B cell (primary cell): ENCODE results near the gene PDZRN4. TPM values are rescaled to one million over a fixed set of nuclear protein-coding genes. Genes with fewer than 3 reads are reported as not detected.

Experiments
- ATAC-seq: fragments of 200-7000 bp; cut with Tn5 transposase; one replicate; pipeline ENCODE4 v1.10.0; 2021; ENCODE audit warnings: low read depth, mild to moderate bottlenecking, moderate number of reproducible peaks, moderate library complexity
- CTCF ChIA-PET: fragments of 350-600 bp; sonication (Branson Sonifier 250); formaldehyde crosslinking; loops from one replicate; lab custom pipeline; 2021; ENCODE audit warnings: antibody characterized with exemption, inconsistent platforms; lab: Charles Lee
- POLR2A ChIA-PET: fragments of 350-600 bp; sonication (Branson Sonifier 250); formaldehyde crosslinking; loops from one replicate; lab custom pipeline; 2021; ENCODE audit warnings: antibody characterized with exemption; lab: Charles Lee
- DNase-seq: peaks from one replicate; pipeline ENCODE4 v3.0.0; 2013
- H2AFZ ChIP-seq: 2 replicates; pipeline ENCODE4 v1.6.1; 2012; ENCODE audit warnings: mild to moderate bottlenecking, low read depth, low read length; ENCODE audit not compliant: insufficient read depth, poor library complexity, severe bottlenecking
- H3K27ac ChIP-seq, 2 donors: 1 replicate in 1 of 2; 2 replicates in 1 of 2; pipeline ENCODE4 v1.5.1; 2012 to 2013; ENCODE audit warnings: low read length in 2 of 2, mild to moderate bottlenecking in 2 of 2, moderate library complexity in 1 of 2
- H3K27me3 ChIP-seq, 4 experiments: fragments of 200-600 bp in 1 of 4; sonication (generic) in 1 of 4; replicated peaks in 1 of 4; 1 replicate in 2 of 4; 2 replicates in 2 of 4; pipeline versions ENCODE4 v1.6.1 to v1.7.0; 2013 to 2016; ENCODE audit warnings: low read length in 3 of 4, mild to moderate bottlenecking in 2 of 4, mixed read lengths in 1 of 4, moderate library complexity in 1 of 4; ENCODE audit not compliant: insufficient read depth in 4 of 4, control insufficient read depth in 3 of 4; ENCODE audit errors: control extremely low read depth in 1 of 4
- H3K36me3 ChIP-seq, 2 experiments: replicated peaks in 1 of 2; 1 replicate in 1 of 2; 2 replicates in 1 of 2; pipeline versions ENCODE4 v1.6.1 to v1.7.1; 2013; ENCODE audit warnings: low read length in 1 of 2; ENCODE audit not compliant: insufficient read depth in 2 of 2, control insufficient read depth in 1 of 2; ENCODE audit errors: control extremely low read depth in 1 of 2, extremely low read depth in 1 of 2
- H3K4me1 ChIP-seq, 2 donors: fragments of 200-600 bp in 1 of 2; sonication (generic) in 1 of 2; 1 replicate in 1 of 2; 2 replicates in 1 of 2; pipeline versions ENCODE4 v1.5.1 to v1.6.1; 2013 to 2017; ENCODE audit warnings: low read length in 2 of 2; ENCODE audit not compliant: control insufficient read depth in 2 of 2, insufficient read depth in 2 of 2
- H3K4me2 ChIP-seq: replicated peaks from 2 replicates; pipeline ENCODE3; 2012; ENCODE audit warnings: mild to moderate bottlenecking, low read depth, low read length; ENCODE audit not compliant: poor library complexity, severe bottlenecking
- H3K4me3 ChIP-seq, 5 experiments: fragments of 200-600 bp in 1 of 5; sonication (generic) in 1 of 5; 1 replicate in 3 of 5; 2 replicates in 2 of 5; pipeline versions ENCODE4 v1.5.1 to v1.7.0; 2011 to 2016; ENCODE audit warnings: low read length in 4 of 5, mild to moderate bottlenecking in 4 of 5, low read depth in 2 of 5, control low read depth in 1 of 5, moderate library complexity in 1 of 5; ENCODE audit not compliant: insufficient read depth in 1 of 5; ENCODE audit errors: control extremely low read depth in 1 of 5, extremely low read depth in 1 of 5
- H3K79me2 ChIP-seq: fragments of 200-600 bp; sonication (generic); one replicate; pipeline ENCODE4 v1.6.0; 2016; ENCODE audit warnings: low read length; ENCODE audit not compliant: control insufficient read depth, insufficient read depth
- H3K9ac ChIP-seq: fragments of 200-600 bp; sonication (generic); 2 replicates; pipeline ENCODE4 v1.6.1; 2017; ENCODE audit warnings: mild to moderate bottlenecking, low read length, moderate library complexity
- H3K9me3 ChIP-seq, 3 donors: one replicate each; pipeline versions ENCODE4 v1.6.1 to v1.7.1; 2013; ENCODE audit warnings: low read length in 2 of 3; ENCODE audit not compliant: control insufficient read depth in 2 of 3, insufficient read depth in 1 of 3; ENCODE audit errors: control extremely low read depth in 1 of 3
- H4K20me1 ChIP-seq: 2 replicates; pipeline ENCODE4 v1.6.0; 2012; ENCODE audit warnings: mild to moderate bottlenecking, low read length; ENCODE audit not compliant: insufficient read depth, control insufficient read depth, poor library complexity, severe bottlenecking
- H3K27ac Mint-ChIP-seq: one replicate; pipeline ENCODE4 v1.8.0; 2021; ENCODE audit warnings: mixed read lengths
- H3K27me3 Mint-ChIP-seq: one replicate; pipeline ENCODE4 v1.8.0; 2021; ENCODE audit warnings: mixed read lengths
- H3K4me1 Mint-ChIP-seq: one replicate; pipeline ENCODE4 v1.8.0; 2021; ENCODE audit warnings: mixed read lengths
- H3K4me3 Mint-ChIP-seq: one replicate; pipeline ENCODE4 v1.8.0; 2021; ENCODE audit warnings: mixed read lengths
- H3K9me3 Mint-ChIP-seq: one replicate; pipeline ENCODE4 v1.8.0; 2022; ENCODE audit warnings: mixed read lengths; ENCODE audit not compliant: insufficient read depth
- CTCF ChIP-seq: fragments of 200-600 bp; IDR thresholded peaks from one replicate; pipeline ENCODE4 v1.8.0; 2022; ENCODE audit warnings: antibody characterized with exemption, mild to moderate bottlenecking
- EZH2 ChIP-seq: IDR thresholded peaks from 2 replicates; pipeline ENCODE4 v1.6.1; 2012; ENCODE audit warnings: borderline replicate concordance, low read depth, mild to moderate bottlenecking, moderate library complexity, low read length; ENCODE audit not compliant: insufficient read depth, poor library complexity, severe bottlenecking
- WGBS: methylation state at CpG from one replicate; pipeline ENCODE4 v1.1.5; 2013; ENCODE audit warnings: missing lambda C conversion rate; ENCODE audit not compliant: insufficient coverage; 5-methylcytosine and 5-hydroxymethylcytosine counted together
- intact Hi-C: fragments of 100-400 bp; cut with micrococcal nuclease; formaldehyde crosslinking; loops from one replicate; pipeline ENCODE4 v1.10.0; 2022
- polyA plus RNA-seq: library from polyadenylated mRNA; depleted of rRNA; stranded (reverse); fragments of >200 nt; gene quantifications from 2 replicates; pipeline ENCODE4 v1.2.3, GENCODE V29; 2012
- total RNA-seq, 2 donors: library from RNA; stranded (reverse); fragments of 120-200 nt in 1 of 2; gene quantifications; 1 replicate in 1 of 2; 2 replicates in 1 of 2; pipeline versions ENCODE4 v1.2.3 to v1.2.4, GENCODE V29; 2013 to 2022

Gene PDZRN4
- total and polyA plus RNA-seq, 2 donors (not counting 1 experiment from before 2014, with no cell fraction given): not detected

GRCh38 chr12:41184864-41185263 lies 3.3 kb upstream of the PDZRN4 start:
- POLR2A ChIA-PET: no interaction called here
- intact Hi-C loops: no loop called here
- peaks cover 39% of the 10 kb centered on the region for H3K27me3 Mint-ChIP-seq
- no peak overlapping the region for H3K27ac ChIP-seq
- peaks cover 0 to 25% (median 16%) of the 10 kb centered on the region in 4 experiments for H3K27me3 ChIP-seq
- H3K4me3 ChIP-seq: no peak overlapping the region
- DNase-seq (no peak), ATAC-seq (no peak)
- no peak for TF ChIP-seq EZH2
- no peak for TF ChIP-seq CTCF
- H3K27ac Mint-ChIP-seq: no peak overlapping the region
- no peak overlapping the region for H3K9ac ChIP-seq
- CTCF ChIA-PET: no interaction called here
- peaks cover 13% of the 10 kb centered on the region for H3K4me1 Mint-ChIP-seq
- H3K9me3 Mint-ChIP-seq: no peaks in the 10 kb centered on the region
- H3K4me3 Mint-ChIP-seq: no peak overlapping the region
- H2AFZ ChIP-seq: no peak overlapping the region
- peaks cover 9 to 15% of the 10 kb centered on the region in 2 donors for H3K4me1 ChIP-seq
- H3K4me2 ChIP-seq: no peak overlapping the region
- no peaks in the 10 kb centered on the region for H3K9me3 ChIP-seq
- no peaks in the 10 kb centered on the region for H3K79me2 ChIP-seq
- H3K36me3 ChIP-seq: no peaks in the 10 kb centered on the region
- no peaks in the 10 kb centered on the region for H4K20me1 ChIP-seq

GRCh38 chr12:41186026-41186425 lies 2.1 kb upstream of the PDZRN4 start:
- H3K4me2 ChIP-seq: no peak overlapping the region
- H3K4me1 ChIP-seq: peaks cover 9 to 19% of the 10 kb centered on the region in 2 donors
- no peak for TF ChIP-seq EZH2
- TF ChIP-seq CTCF: no peak
- no peaks in the 10 kb centered on the region for H3K36me3 ChIP-seq
- Mint-ChIP-seq H3K4me3 (no peak overlapping the region), H3K9me3 (no peaks in the 10 kb centered on the region), H3K27me3 (peaks cover 49% of the 10 kb centered on the region), H3K27ac (no peak overlapping the region), H3K4me1 (peaks cover 15% of the 10 kb centered on the region)
- WGBS: no CpG with 5 or more reads among the region's 3 CpGs
- no peak for DNase-seq
- H3K27me3 ChIP-seq: peaks cover 0 to 31% (median 24%) of the 10 kb centered on the region in 4 experiments
- intact Hi-C loops: no loop called here
- H3K27ac ChIP-seq: no peak overlapping the region
- ATAC-seq: no peak
- no peak overlapping the region for H3K9ac ChIP-seq
- no peak overlapping the region for H3K4me3 ChIP-seq
- CTCF ChIA-PET: no interaction called here
- H3K9me3 ChIP-seq: no peaks in the 10 kb centered on the region
- POLR2A ChIA-PET: no interaction called here
- H3K79me2 ChIP-seq: no peaks in the 10 kb centered on the region
- H2AFZ ChIP-seq: no peak overlapping the region
- no peaks in the 10 kb centered on the region for H4K20me1 ChIP-seq
